K562 (cell line): Measurements from ENCODE around the gene RBM20.

Experiments used
- JUN ChIP-seq, 2 experiments: sonication (generic) in 1 of 2; formaldehyde crosslinking in 1 of 2; IDR thresholded peaks; 2 replicates each; pipeline versions ENCODE4 v1.6.1 to v1.8.0; 2012 to 2022; ENCODE audit warnings: borderline replicate concordance in 2 of 2, mild to moderate bottlenecking in 2 of 2, improper control_type of control experiment in 1 of 2, low read depth in 1 of 2, low read length in 1 of 2, missing genetic modification reagents in 1 of 2
- JUND ChIP-seq, 2 experiments: IDR thresholded peaks; 2 replicates in 1 of 2; 3 replicates in 1 of 2; pipeline ENCODE4 v1.6.1; 2011; ENCODE audit warnings: borderline replicate concordance in 2 of 2, low read depth in 2 of 2, low read length in 2 of 2, improper control_type of control experiment in 1 of 2, missing biosample characterization in 1 of 2, missing genetic modification characterization in 1 of 2, missing genetic modification reagents in 1 of 2
- MAFF ChIP-seq: IDR thresholded peaks from 2 replicates; pipeline ENCODE4 v1.6.1; 2012; ENCODE audit warnings: low read length, improper control_type of control experiment
- TAF1 ChIP-seq: IDR thresholded peaks from 2 replicates; pipeline ENCODE4 v1.6.1; 2011; ENCODE audit warnings: mild to moderate bottlenecking, low read length, moderate library complexity; ENCODE audit not compliant: insufficient read depth, control insufficient read depth, severe bottlenecking; ENCODE audit errors: extremely low read depth
- ZNF124 ChIP-seq: sonication (generic); formaldehyde crosslinking; IDR thresholded peaks from 2 replicates; pipeline ENCODE4 v1.8.1; 2022; ENCODE audit warnings: missing genetic modification reagents
- TF ChIP-seq, protein P1 (sequence below), 2 experiments: fragments of 200-800 bp in 1 of 2; sonication (Bioruptor generic) in 1 of 2; sonication (generic) in 1 of 2; formaldehyde crosslinking in 1 of 2; IDR thresholded peaks in 1 of 2; conservative IDR thresholded peaks in 1 of 2; 2 replicates each; pipeline versions ENCODE4 v1.5.0 to v1.6.1; 2016 to 2020; ENCODE audit warnings: missing compliant biosample characterization in 1 of 2, missing genetic modification characterization in 1 of 2, missing genetic modification reagents in 1 of 2
- TF ChIP-seq, protein P2 (sequence below), 3 experiments: IDR thresholded peaks in 2 of 3; conservative IDR thresholded peaks in 1 of 3; 2 replicates each; pipeline ENCODE4 v1.5.1; 2011 to 2012; ENCODE audit warnings: low read length in 3 of 3, mild to moderate bottlenecking in 3 of 3, control low read depth in 2 of 3, improper control_type of control experiment in 1 of 3, inconsistent platforms in 1 of 3, low read depth in 1 of 3, mixed read lengths in 1 of 3, moderate library complexity in 1 of 3; ENCODE audit not compliant: insufficient read depth in 2 of 3
- TF ChIP-seq, protein P3 (sequence below), 2 experiments: IDR thresholded peaks; 2 replicates each; pipeline ENCODE4 v1.6.1; 2012; ENCODE audit warnings: improper control_type of control experiment in 2 of 2, low read depth in 2 of 2, low read length in 2 of 2, borderline replicate concordance in 1 of 2
- TF ChIP-seq, protein P4 (sequence below): fragments of 250-450 bp; sonication (Bioruptor Pico); IDR thresholded peaks from 2 replicates; pipeline ENCODE4 v1.5.0; 2020; ENCODE audit warnings: mild to moderate bottlenecking, borderline replicate concordance

DNA sequence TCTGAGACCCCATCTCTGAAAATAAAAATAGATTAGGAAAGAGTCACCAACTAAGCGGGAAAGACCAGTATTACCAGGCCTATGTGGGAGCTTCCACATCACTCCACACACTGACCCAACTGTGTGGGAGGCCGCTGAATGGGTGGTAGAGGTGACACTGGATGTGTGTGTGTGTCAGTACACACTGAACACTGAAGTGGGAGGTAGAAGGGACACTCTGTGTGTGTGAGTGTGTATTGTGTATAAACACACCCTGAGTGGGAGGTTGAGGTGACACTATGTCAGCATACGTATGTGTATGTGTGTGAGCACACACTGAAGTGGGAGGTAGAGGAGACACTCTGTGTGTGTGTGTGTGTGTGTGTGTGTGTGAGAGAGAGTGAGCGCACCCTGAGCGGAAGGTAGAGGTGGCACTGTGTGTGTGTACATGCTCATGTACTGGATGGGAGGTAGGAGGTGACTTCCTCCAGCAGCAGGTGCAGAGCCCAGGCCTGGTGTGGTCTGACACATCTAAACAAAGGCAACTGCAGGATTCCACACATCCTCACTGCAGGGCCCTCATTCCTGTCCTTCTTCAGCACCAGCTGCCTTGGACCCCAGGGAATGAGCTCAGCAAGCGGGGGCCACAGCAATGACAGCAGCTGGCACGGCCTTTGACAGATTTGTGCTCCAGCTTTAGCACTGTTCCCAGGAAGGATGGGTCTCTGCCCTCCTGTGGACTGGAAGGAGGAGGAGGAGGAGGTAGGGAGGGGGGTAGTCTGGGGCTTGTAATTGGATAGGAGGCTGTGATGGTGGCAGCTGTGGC lies 26.5 kb upstream of the RBM20 start:
- TF ChIP-seq, protein P1, sequence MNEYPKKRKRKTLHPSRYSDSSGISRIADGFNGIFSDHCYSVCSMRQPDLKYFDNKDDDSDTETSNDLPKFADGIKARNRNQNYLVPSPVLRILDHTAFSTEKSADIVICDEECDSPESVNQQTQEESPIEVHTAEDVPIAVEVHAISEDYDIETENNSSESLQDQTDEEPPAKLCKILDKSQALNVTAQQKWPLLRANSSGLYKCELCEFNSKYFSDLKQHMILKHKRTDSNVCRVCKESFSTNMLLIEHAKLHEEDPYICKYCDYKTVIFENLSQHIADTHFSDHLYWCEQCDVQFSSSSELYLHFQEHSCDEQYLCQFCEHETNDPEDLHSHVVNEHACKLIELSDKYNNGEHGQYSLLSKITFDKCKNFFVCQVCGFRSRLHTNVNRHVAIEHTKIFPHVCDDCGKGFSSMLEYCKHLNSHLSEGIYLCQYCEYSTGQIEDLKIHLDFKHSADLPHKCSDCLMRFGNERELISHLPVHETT (CRISPR knock-in tag; conservative IDR thresholded peaks at IDR 0.05 in 1 of 2, IDR thresholded peaks at IDR 0.05 in 1 of 2): no peak
- TF ChIP-seq JUND (IDR thresholded peaks at IDR 0.05; ENCODE audit: borderline replicate concordance, low read depth, low read length) (no peak), JUND (tag; IDR thresholded peaks at IDR 0.05; ENCODE audit: borderline replicate concordance, low read depth, low read length) (no peak), TAF1 (no peak), JUN (IDR thresholded peaks at IDR 0.05; ENCODE audit: borderline replicate concordance, low read depth, low read length) (no peak), JUN (CRISPR knock-in tag; IDR thresholded peaks at IDR 0.05; ENCODE audit: borderline replicate concordance) (no peak), ZNF124 (CRISPR knock-in tag) (no peak), MAFF (no peak)
- TF ChIP-seq, protein P2, sequence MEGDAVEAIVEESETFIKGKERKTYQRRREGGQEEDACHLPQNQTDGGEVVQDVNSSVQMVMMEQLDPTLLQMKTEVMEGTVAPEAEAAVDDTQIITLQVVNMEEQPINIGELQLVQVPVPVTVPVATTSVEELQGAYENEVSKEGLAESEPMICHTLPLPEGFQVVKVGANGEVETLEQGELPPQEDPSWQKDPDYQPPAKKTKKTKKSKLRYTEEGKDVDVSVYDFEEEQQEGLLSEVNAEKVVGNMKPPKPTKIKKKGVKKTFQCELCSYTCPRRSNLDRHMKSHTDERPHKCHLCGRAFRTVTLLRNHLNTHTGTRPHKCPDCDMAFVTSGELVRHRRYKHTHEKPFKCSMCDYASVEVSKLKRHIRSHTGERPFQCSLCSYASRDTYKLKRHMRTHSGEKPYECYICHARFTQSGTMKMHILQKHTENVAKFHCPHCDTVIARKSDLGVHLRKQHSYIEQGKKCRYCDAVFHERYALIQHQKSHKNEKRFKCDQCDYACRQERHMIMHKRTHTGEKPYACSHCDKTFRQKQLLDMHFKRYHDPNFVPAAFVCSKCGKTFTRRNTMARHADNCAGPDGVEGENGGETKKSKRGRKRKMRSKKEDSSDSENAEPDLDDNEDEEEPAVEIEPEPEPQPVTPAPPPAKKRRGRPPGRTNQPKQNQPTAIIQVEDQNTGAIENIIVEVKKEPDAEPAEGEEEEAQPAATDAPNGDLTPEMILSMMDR (IDR thresholded peaks at IDR 0.05 in 2 of 3, conservative IDR thresholded peaks at IDR 0.05 in 1 of 3; ENCODE audit: insufficient read depth in 2 of 3, low read depth in 1 of 3, low read length in 3 of 3): no peak
- TF ChIP-seq, protein P3, sequence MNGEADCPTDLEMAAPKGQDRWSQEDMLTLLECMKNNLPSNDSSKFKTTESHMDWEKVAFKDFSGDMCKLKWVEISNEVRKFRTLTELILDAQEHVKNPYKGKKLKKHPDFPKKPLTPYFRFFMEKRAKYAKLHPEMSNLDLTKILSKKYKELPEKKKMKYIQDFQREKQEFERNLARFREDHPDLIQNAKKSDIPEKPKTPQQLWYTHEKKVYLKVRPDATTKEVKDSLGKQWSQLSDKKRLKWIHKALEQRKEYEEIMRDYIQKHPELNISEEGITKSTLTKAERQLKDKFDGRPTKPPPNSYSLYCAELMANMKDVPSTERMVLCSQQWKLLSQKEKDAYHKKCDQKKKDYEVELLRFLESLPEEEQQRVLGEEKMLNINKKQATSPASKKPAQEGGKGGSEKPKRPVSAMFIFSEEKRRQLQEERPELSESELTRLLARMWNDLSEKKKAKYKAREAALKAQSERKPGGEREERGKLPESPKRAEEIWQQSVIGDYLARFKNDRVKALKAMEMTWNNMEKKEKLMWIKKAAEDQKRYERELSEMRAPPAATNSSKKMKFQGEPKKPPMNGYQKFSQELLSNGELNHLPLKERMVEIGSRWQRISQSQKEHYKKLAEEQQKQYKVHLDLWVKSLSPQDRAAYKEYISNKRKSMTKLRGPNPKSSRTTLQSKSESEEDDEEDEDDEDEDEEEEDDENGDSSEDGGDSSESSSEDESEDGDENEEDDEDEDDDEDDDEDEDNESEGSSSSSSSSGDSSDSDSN (IDR thresholded peaks at IDR 0.05; ENCODE audit: borderline replicate concordance in 1 of 2, low read depth in 2 of 2, low read length in 2 of 2): no peak
- TF ChIP-seq, protein P4, sequence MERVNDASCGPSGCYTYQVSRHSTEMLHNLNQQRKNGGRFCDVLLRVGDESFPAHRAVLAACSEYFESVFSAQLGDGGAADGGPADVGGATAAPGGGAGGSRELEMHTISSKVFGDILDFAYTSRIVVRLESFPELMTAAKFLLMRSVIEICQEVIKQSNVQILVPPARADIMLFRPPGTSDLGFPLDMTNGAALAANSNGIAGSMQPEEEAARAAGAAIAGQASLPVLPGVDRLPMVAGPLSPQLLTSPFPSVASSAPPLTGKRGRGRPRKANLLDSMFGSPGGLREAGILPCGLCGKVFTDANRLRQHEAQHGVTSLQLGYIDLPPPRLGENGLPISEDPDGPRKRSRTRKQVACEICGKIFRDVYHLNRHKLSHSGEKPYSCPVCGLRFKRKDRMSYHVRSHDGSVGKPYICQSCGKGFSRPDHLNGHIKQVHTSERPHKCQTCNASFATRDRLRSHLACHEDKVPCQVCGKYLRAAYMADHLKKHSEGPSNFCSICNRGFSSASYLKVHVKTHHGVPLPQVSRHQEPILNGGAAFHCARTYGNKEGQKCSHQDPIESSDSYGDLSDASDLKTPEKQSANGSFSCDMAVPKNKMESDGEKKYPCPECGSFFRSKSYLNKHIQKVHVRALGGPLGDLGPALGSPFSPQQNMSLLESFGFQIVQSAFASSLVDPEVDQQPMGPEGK: no peak
